Right renal pelvis (tissue), 4 donors: Measurements from ENCODE around the gene CACNB2. TPM values are rescaled to one million over a fixed set of nuclear protein-coding genes. Genes with fewer than 3 reads are reported as not detected.

Experiments
- DNase-seq, 4 donors: peaks; one replicate each; pipeline ENCODE4 v3.0.0-alpha.2; 2013; ENCODE audit warnings: low read depth in 4 of 4, low spot score in 3 of 4, missing footprints in 1 of 4
- polyA plus RNA-seq, 4 donors: library from polyadenylated mRNA; unstranded; fragments of 120-200 nt; gene quantifications; one replicate each; pipeline ENCODE4 v1.2.1, GENCODE V29; 2013; ENCODE audit not compliant: insufficient read length in 4 of 4

CACNB2 gene
- polyA plus RNA-seq, 4 donors = 3.0 to 3.4 (median 3.3) TPM

GRCh38 chr10:18222866-18223265 is 82.6 kb downstream of the CACNB2 start:
- DNase-seq = no peak

GRCh38 chr10:18223898-18224297 is 83.7 kb downstream of the CACNB2 start:
- no peak for DNase-seq

- DNase-seq = no peak
Measured at GRCh38 chr10:18224626-18225445, 84.6 kb downstream of the CACNB2 start.

GRCh38 chr10:18226336-18226735 is 86.1 kb downstream of the CACNB2 start:
- DNase-seq = no peak

GRCh38 chr10:18229826-18230225 is 89.6 kb downstream of the CACNB2 start:
- DNase-seq = no peak

- no peak for DNase-seq
Measured at GRCh38 chr10:18230794-18231193, 90.6 kb downstream of the CACNB2 start.

- DNase-seq = no peak
Measured at GRCh38 chr10:18231480-18231879, 91.3 kb downstream of the CACNB2 start.

GRCh38 chr10:18233775-18234174 is 93.6 kb downstream of the CACNB2 start:
- DNase-seq = no peak

GRCh38 chr10:18235477-18235876 is 95.3 kb downstream of the CACNB2 start:
- no peak for DNase-seq

- no peak for DNase-seq
Measured at GRCh38 chr10:18236756-18237155, 96.5 kb downstream of the CACNB2 start.

GRCh38 chr10:18238870-18239485 is 98.8 kb downstream of the CACNB2 start:
- DNase-seq = peak in 1 of 4 donors; percentile 22

- no peak for DNase-seq
Measured at GRCh38 chr10:18240185-18240882, 100.1 kb downstream of the CACNB2 start.

- DNase-seq = no peak
Measured at GRCh38 chr10:18246967-18247366, 106.7 kb downstream of the CACNB2 start.

- no peak for DNase-seq
Measured at GRCh38 chr10:18252086-18252485, 111.9 kb downstream of the CACNB2 start.

GRCh38 chr10:18254086-18254485 is 113.9 kb downstream of the CACNB2 start:
- no peak for DNase-seq

- no peak for DNase-seq
Measured at GRCh38 chr10:18254692-18255091, 114.5 kb downstream of the CACNB2 start.

GRCh38 chr10:18260310-18260922 is 120.2 kb downstream of the CACNB2 start:
- no peak for DNase-seq

GRCh38 chr10:18261063-18261610 is 120.9 kb downstream of the CACNB2 start:
- DNase-seq = no peak

GRCh38 chr10:18261768-18262231 is 121.6 kb downstream of the CACNB2 start:
- DNase-seq = no peak

- DNase-seq = no peak
Measured at GRCh38 chr10:18264466-18265050, 124.3 kb downstream of the CACNB2 start.
